SK-N-MC (cell line): ENCODE measurements around the gene RALGAPA2.

ENCODE experiments used
- EZH2 ChIP-seq: fragments of 200-600 bp; sonication (generic); IDR thresholded peaks from one replicate; pipeline ENCODE4 v1.6.1; 2017; ENCODE audit warnings: antibody characterized with exemption
- POLR2AphosphoS5 ChIP-seq: IDR thresholded peaks from 2 replicates; pipeline ENCODE4 v1.6.1; 2012; ENCODE audit warnings: mild to moderate bottlenecking, low read depth, low read length, borderline replicate concordance

GRCh38 chr20:20679316-20679715 is 33.1 kb downstream of the RALGAPA2 start:
- no peak for TF ChIP-seq EZH2
- no peak for TF ChIP-seq POLR2AphosphoS5
